GM18499 (cell line): ENCODE measurements around the gene ARAP2.

ENCODE experiments used
- ATAC-seq: cut with Tn5 transposase; IDR thresholded peaks from one replicate; pipeline ENCODE4 v1.9.1; 2021; ENCODE audit warnings: moderate number of reproducible peaks; ENCODE audit not compliant: insufficient read depth, unreplicated experiment

ARAP2 gene

DNA sequence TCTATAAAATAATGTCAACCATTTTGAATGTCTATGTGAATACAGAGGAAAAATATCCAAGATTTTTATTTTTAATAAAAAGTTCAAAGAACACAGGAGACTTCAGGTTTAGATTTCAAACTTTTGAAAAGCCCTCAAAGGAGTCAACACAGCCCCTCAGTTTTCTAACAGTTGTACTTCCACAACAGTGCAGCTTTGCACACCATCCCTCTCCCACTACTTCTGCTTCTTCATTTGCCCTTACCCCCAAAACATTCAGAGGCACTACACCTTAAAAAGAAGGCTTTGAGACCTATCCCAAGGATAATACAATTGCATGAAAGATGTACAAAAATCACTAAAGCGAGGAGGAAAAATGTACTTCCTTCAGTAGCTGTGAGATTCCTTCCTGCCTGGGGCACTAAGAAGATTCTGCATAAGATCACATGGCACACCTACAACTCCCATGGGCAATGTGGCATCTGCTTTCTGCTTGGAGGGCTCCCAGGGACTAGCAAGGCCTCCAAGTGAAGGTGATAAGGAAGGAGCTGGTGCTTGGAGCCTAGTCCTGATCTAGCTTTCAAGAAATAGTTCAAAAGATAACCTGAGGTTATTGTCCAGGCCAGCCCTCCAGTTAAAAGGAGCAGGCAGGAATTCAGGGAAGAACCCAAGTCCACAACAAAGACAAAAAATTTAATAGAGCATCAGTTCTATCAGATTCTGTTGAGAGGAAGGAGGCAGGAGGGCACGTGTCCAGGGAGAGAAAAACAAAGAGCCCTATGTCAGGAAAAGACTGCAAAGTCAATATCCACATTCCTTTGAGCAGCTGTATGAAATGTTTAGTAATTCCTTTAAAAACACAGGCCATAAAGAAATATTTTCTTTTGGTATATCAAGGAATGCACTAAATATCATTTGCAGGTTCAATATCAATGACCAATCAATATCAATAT, 19.1 kb downstream of the ARAP2 start:
- no peak for ATAC-seq

- no peak for ATAC-seq
Observed at GRCh38 chr4:36222702-36223101, 21.6 kb downstream of the ARAP2 start.

- no peak for ATAC-seq
Observed at GRCh38 chr4:36220776-36221175, 23.5 kb downstream of the ARAP2 start.

DNA sequence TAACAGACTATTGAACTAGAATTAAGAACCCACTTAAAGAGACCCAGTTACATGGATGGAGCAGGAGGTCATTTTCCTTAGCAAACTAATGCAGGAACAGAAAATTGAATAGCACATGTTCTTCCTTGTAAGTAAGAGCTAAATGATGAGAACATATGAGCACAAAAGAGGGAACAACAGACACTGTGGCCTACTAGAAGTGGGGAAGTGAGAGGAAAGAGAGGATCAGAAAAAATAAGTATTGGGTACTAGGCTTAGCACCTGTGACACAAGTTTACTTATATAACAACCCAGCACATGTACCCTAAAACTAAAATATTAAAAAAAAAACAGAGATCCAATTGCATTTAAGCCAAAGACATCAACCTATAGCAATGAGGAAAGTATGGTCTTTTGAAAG, 26.2 kb downstream of the ARAP2 start:
- no peak for ATAC-seq

- no peak for ATAC-seq
Observed at GRCh38 chr4:36215627-36216026, 28.7 kb downstream of the ARAP2 start.

- no peak for ATAC-seq
Observed at GRCh38 chr4:36214735-36215485, 29.4 kb downstream of the ARAP2 start.

DNA sequence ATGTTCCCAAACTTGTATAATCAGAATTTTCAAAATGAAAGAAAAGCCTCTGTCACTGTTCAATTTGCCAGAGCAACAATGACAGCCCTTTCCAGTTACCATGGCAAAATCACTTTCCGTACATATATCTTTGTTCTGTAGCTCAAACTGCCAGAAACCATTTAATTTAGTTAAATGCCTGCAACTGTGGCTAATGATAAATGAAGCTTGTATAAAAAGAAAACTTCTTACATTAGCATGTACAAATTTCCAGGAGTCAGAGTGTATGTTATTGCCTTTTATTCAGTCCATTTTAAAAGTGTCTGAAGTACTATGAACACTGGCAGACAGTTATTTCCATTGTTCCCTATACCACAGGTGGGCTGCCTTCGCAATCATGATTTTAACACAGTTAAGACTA, 30.3 kb downstream of the ARAP2 start:
- ATAC-seq, result no peak

DNA sequence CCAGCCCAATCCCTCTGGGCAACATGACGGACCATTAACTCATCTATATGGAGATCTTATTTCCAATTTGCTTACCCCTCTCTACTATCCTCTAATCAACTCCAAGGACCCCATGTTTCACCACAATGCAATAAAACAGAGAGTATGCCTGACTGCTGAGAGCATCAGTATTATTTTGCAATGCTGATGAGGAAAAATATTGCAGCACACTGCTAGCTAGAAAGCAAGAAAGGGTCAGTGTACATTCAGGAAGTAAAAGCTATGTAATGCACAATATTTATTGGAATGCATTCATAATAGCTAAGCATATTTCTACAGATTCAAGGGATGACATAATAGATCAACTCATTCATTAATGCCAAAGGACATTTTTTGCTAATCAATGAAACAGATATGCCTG, 33.2 kb downstream of the ARAP2 start:
- ATAC-seq, result no peak

- ATAC-seq, result no peak
Observed at GRCh38 chr4:36209941-36210649, 34.2 kb downstream of the ARAP2 start.

DNA sequence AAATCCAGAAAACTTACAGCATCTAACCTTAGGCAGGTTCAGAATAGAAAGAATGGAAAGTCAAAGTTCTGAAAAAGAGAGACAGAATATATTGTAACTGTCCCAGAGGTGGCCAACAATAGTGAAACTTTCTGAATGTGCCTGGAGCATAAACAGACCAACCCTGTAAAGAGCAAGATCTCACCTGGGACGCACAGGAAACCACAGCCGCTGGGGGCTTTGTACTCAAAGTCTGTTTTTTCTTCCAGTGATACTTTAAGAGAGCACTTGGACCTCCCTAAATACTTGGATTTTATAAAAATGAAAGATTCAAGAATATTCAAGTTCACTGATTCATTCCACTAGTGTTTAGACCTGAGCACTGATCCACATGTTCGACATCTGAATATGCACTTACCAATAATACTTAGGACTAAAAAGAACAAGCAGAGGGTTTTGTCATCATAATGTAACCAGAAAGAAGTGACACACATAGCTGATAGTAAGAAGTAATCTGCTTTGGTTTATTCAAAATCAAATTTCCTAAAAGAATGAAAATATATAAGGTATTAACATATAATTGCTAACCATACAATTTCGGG, 35.3 kb downstream of the ARAP2 start:
- ATAC-seq, result peak; percentile 89

DNA sequence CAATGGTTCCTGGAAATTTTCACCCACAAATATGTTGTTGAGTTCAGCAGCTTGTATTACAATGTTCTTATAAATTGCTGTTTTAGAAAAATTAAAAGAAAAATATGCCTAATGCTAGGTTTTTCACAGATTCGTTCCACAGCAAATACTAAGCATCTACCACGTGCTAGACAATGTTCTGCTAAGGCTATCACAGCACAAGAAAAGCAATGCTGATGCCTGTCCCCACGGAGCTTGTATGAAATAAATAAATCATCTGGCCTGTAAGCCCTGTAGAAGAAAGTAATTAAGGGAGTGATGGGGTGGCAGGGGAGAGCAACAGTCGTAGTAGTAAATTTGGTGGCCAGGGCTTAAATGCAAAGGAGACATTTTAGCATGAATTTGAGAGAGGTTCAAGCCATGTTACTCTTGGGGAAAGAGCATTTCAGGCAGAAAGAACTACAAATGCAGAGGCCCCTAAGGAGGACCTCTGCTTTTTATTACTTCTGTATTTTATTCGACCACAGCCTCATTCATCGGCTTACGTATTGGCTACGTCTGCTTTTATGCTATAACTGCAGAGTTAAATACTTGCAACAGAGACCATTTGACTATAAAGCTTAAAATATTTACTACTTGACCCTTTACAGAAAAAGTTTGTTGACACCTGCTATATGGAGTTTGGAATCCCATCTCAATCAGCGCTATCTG, 36.3 kb downstream of the ARAP2 start:
- ATAC-seq, result no peak

DNA sequence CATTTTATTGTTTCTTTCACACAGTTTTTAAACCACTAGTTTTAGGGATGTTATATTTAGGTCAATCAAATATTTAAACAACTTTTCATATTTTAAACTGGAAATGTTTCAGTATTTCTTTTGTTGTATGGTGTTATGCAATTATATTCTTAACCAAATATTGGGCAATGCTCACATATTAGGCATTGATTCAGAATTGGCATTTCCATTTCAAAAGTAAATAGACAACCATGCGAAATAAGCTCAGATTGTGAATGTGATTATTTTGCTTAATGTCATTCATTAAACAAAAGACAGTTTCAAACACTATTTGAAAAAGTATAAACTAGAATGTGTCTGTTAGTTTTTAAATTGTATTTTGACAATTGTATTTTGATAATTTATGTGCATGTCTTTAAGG, 36.9 kb downstream of the ARAP2 start:
- no peak for ATAC-seq

DNA sequence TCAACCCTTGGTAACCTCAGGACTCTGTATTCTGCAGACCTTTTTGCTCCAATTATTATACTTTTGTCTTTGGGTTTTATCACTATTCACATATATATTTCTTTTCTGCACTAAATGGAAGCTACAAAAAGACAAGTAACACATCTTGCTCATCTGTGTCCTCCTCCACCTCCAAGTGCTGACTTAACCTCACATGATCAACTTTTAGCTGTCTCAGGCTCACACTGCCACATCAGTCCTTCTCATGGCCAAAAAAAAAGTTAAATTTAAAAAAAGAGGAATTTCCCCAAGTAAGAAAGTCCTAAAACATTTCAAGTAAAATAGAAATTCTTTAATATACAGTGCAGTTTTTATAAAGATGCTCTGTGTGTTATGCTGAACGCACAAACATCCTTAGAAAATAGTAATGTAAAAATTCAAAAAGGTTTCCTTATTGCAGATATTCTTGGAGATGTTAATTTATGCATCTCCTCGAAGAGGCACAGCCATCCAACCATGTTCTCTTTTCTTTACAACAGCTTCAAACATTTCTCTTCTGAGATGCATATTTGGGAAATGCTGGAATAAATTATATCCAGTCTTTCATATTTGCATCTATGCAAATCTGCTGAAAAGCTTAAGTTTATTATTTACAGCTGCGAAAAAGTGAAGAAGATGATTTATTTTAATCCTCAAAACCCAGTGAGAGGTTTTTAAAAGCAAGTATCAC, 37.6 kb downstream of the ARAP2 start:
- ATAC-seq, result no peak

GRCh38 chr4:36206012-36206411, 38.3 kb downstream of the ARAP2 start:
- ATAC-seq, result no peak

GRCh38 chr4:36198861-36199260, 45.5 kb downstream of the ARAP2 start:
- ATAC-seq, result no peak

DNA sequence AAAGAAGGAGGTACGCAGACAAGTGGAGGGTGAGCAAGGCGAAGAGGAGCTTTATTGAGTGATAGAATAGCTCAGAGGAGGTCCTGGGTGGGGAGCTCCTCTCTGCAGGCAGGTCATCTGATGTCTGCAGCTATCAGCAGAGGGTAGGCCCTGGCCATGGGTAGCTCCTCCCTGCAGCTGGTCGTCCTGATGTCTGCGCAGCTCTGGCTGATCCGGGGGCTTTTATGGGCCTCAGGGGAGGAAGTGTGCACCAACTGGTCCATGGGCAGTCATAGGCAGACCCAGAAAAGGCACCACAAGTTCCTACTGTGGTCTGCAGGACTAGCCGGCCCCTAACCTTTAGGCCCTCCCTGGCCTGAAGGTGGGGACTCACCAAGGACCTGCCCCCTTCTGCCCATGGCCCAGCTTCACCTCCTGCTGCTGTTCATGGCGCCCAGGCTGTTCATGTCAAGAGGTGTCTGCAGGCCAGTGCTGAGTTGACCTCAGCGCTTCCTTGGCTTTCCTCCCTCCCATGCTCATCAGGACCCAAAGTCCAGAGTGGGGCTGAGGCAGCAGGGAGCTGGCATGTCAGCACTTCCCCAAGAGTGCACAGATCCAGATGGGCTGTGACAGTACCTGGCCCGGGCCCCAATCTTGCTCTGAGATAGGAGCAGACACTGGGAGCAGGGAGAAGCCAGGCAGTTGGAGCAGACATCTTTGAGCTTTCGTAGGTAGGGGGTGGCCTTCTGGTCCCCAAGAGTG, 46.1 kb downstream of the ARAP2 start:
- no peak for ATAC-seq

DNA sequence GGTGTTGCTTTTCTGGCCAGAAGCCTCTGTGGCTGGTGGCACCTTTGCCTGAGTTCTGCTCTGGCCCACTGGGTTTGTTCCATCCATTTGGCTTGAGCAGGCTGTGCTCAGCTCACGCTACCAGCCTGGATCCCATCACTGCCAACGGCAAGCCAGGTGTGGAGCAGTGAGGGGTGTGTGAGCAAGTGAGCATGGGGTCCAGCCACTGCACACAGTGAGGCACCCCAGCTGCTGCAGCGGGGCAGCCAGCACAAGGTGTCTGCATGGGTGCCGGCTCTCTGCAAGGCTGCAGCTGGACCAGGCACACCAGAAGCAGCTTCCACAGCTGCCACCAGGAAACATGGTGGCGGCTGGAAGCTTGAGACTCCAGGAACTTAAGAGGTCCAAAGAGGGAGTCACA, 46.8 kb downstream of the ARAP2 start:
- no peak for ATAC-seq

GRCh38 chr4:36196145-36196913, 48.0 kb downstream of the ARAP2 start:
- no peak for ATAC-seq
